Activated T-cell treated with anti-CD3 and anti-CD28 coated beads, Interleukin-2, amount 50 U/mL, for 1 hour (primary cell): ENCODE results near the gene ERBIN.
"Not testable (repeated sequence)": the region's sequence is repeated elsewhere in the genome, so short reads cannot be mapped to it uniquely, and the experiment has no call there.

Source experiments
- DNase-seq: peaks from one replicate; pipeline ENCODE4 v3.0.0-alpha.2; 2020

The ERBIN gene

GRCh38 chr5:66010476-66010875, 84.1 kb downstream of the ERBIN start:
- DNase-seq = no peak

- DNase-seq = no peak
Observed at GRCh38 chr5:66012271-66012670, 85.9 kb downstream of the ERBIN start.

- no peak for DNase-seq
Observed at GRCh38 chr5:66013397-66013796, 87.0 kb downstream of the ERBIN start.

- no peak for DNase-seq
Observed at GRCh38 chr5:66013906-66014305, 87.5 kb downstream of the ERBIN start.

- no peak for DNase-seq
Observed at GRCh38 chr5:66015196-66015960, 89.0 kb downstream of the ERBIN start.

GRCh38 chr5:66021585-66021984, 95.2 kb downstream of the ERBIN start:
- DNase-seq = no peak

- no peak for DNase-seq
Observed at GRCh38 chr5:66039296-66039695, 112.9 kb downstream of the ERBIN start.

GRCh38 chr5:66039701-66040100, 113.3 kb downstream of the ERBIN start:
- no peak for DNase-seq

- no peak for DNase-seq
Observed at GRCh38 chr5:66041627-66042026, 115.3 kb downstream of the ERBIN start.

- no peak for DNase-seq
Observed at GRCh38 chr5:66057239-66057638, 130.9 kb downstream of the ERBIN start.

- DNase-seq = not testable (repeated sequence)
Observed at GRCh38 chr5:66061320-66061719, 134.9 kb downstream of the ERBIN start.

- DNase-seq = not testable (repeated sequence)
Observed at GRCh38 chr5:66063061-66063460, 136.7 kb downstream of the ERBIN start.

- no peak for DNase-seq
Observed at GRCh38 chr5:66066826-66067225, 140.5 kb downstream of the ERBIN start.

- DNase-seq = no peak
Observed at GRCh38 chr5:66072031-66072430, 145.7 kb downstream of the ERBIN start.

- no peak for DNase-seq
Observed at GRCh38 chr5:66074901-66075300, 148.5 kb downstream of the ERBIN start.

GRCh38 chr5:66080664-66081063, 154.3 kb downstream of the ERBIN start:
- no peak for DNase-seq

- no peak for DNase-seq
Observed at GRCh38 chr5:66089384-66089783, 163.0 kb downstream of the ERBIN start.

GRCh38 chr5:66100851-66101250, 174.5 kb downstream of the ERBIN start:
- no peak for DNase-seq

GRCh38 chr5:66113160-66113559, 186.8 kb downstream of the ERBIN start:
- DNase-seq = no peak

GRCh38 chr5:66118304-66118703, 191.9 kb downstream of the ERBIN start:
- DNase-seq = no peak

GRCh38 chr5:66122379-66123034, 196.1 kb downstream of the ERBIN start:
- DNase-seq = no peak

GRCh38 chr5:66129144-66129543, 202.8 kb downstream of the ERBIN start:
- DNase-seq = no peak

- no peak for DNase-seq
Observed at GRCh38 chr5:66130493-66130892, 204.1 kb downstream of the ERBIN start.
